Parathyroid adenoma (tissue), 2 donors: ENCODE measurements around the gene TMEM35A.
A peak's percentile ranks its signal among the peaks of the same experiment; 100 is the strongest.

ENCODE experiments used
- H2AFZ ChIP-seq: fragments of 300-600 bp; sonication (generic); one replicate; pipeline ENCODE4 v1.7.0; 2017; ENCODE audit warnings: antibody characterized with exemption, mild to moderate bottlenecking
- H3K27ac ChIP-seq: fragments of 300-600 bp; sonication (generic); one replicate; pipeline ENCODE4 v1.7.0; 2017
- H3K27me3 ChIP-seq: fragments of 300-600 bp; sonication (generic); one replicate; pipeline ENCODE4 v1.7.0; 2017; ENCODE audit warnings: low read length; ENCODE audit not compliant: control insufficient read depth, insufficient read depth
- H3K36me3 ChIP-seq: fragments of 300-600 bp; sonication (generic); one replicate; pipeline ENCODE4 v1.7.0; 2017; ENCODE audit warnings: low read length; ENCODE audit not compliant: control insufficient read depth, insufficient read depth
- H3K4me1 ChIP-seq: fragments of 300-600 bp; sonication (generic); one replicate; pipeline ENCODE4 v1.7.0; 2017; ENCODE audit warnings: control low read depth
- H3K4me2 ChIP-seq: fragments of 300-600 bp; sonication (generic); one replicate; pipeline ENCODE4 v1.7.0; 2017; ENCODE audit warnings: low read length
- H3K4me3 ChIP-seq: fragments of 300-600 bp; sonication (generic); one replicate; pipeline ENCODE4 v1.7.0; 2017; ENCODE audit warnings: low read depth, low read length
- H3K79me2 ChIP-seq: fragments of 300-600 bp; sonication (generic); one replicate; pipeline ENCODE4 v1.7.0; 2017; ENCODE audit warnings: control low read depth
- H3K9ac ChIP-seq: fragments of 300-600 bp; sonication (generic); one replicate; pipeline ENCODE4 v1.7.0; 2017; ENCODE audit warnings: mild to moderate bottlenecking
- H3K9me3 ChIP-seq: fragments of 300-600 bp; sonication (generic); one replicate; pipeline ENCODE4 v1.7.0; 2017; ENCODE audit warnings: low read length; ENCODE audit not compliant: control insufficient read depth
- CTCF ChIP-seq: fragments of 300-600 bp; sonication (generic); IDR thresholded peaks from one replicate; pipeline ENCODE4 v1.7.0; 2017; ENCODE audit warnings: antibody characterized with exemption, mild to moderate bottlenecking
- donor health status: primary hyperparathyroidism.

Gene TMEM35A

GRCh38 chrX:101079736-101080270, 1.1 kb downstream of the TMEM35A start:
- no peaks in the 10 kb centered on the region for H3K79me2 ChIP-seq
- H3K36me3 ChIP-seq: no peaks in the 10 kb centered on the region
- H3K4me2 ChIP-seq: peak overlapping the region; percentile 74
- H3K27me3 ChIP-seq: no peaks in the 10 kb centered on the region
- H3K9me3 ChIP-seq: no peaks in the 10 kb centered on the region
- peak overlapping the region; percentile 65 for H3K27ac ChIP-seq
- no peaks in the 10 kb centered on the region for H3K4me1 ChIP-seq
- no peak for TF ChIP-seq CTCF
- H2AFZ ChIP-seq: peak overlapping the region; percentile 56
- peak overlapping the region; percentile 57 for H3K4me3 ChIP-seq
- no peak overlapping the region for H3K9ac ChIP-seq

- Histone ChIP-seq H3K9me3 (no peaks in the 10 kb centered on the region), H3K9ac (no peak overlapping the region), H3K4me2 (peak overlapping the region; percentile 74), H3K79me2 (no peaks in the 10 kb centered on the region), H3K36me3 (no peaks in the 10 kb centered on the region), H2AFZ (peak overlapping the region; percentile 56), H3K27ac (peak overlapping the region; percentile 65), H3K4me3 (no peak overlapping the region), H3K27me3 (no peaks in the 10 kb centered on the region), H3K4me1 (no peaks in the 10 kb centered on the region)
- no peak for TF ChIP-seq CTCF
These were observed 1.8 kb downstream of the TMEM35A start for GRCh38 chrX:101080326-101081124.

DNA sequence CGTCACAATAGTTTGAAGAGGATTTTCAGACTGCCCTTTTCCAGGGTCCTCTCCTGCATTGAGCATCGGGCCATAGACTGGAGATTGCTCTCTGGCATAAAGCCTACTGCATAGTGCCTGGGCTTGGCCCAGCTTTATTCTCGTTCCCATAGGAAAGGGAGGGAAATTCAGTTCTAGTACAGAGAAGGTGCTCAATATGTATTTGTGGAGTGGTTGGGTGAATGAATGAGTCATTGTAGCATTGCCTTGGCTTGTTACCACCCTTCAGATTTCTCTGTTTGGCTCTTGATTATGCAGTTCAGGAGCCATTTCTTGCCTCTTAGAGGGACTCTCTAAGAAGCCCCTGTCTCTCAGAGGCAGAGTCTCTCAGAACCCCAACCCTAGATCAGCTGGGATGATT, 2.6 kb downstream of the TMEM35A start:
- Histone ChIP-seq H3K9me3 (no peaks in the 10 kb centered on the region), H3K27me3 (no peaks in the 10 kb centered on the region), H2AFZ (no peak overlapping the region), H3K79me2 (no peaks in the 10 kb centered on the region), H3K9ac (no peak overlapping the region), H3K4me1 (no peaks in the 10 kb centered on the region), H3K4me2 (no peak overlapping the region), H3K4me3 (no peak overlapping the region), H3K27ac (no peak overlapping the region), H3K36me3 (no peaks in the 10 kb centered on the region)
- TF ChIP-seq CTCF: no peak

DNA sequence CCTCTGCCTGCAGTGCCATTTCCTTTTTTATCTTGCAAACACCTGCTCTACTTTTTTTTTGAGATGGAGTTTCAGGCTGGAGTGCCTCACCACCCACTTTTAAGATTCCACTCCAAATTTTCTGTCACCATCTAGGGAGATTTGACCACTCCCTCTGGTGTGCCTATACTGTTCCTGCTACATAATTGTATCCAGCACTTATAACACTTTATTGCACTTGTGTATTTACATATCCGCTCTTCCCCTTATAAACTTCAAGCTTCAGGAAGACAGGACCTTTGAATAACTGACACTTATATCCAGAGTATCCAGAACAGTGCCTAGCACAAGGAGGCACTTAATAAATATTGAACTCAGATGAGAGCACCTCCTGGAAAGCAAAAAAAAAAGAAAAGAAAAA, 13.1 kb downstream of the TMEM35A start:
- H3K4me1 ChIP-seq: no peaks in the 10 kb centered on the region
- no peaks in the 10 kb centered on the region for H3K9me3 ChIP-seq
- H3K27me3 ChIP-seq: no peaks in the 10 kb centered on the region
- no peak overlapping the region for H2AFZ ChIP-seq
- H3K9ac ChIP-seq: no peak overlapping the region
- no peak overlapping the region for H3K27ac ChIP-seq
- H3K79me2 ChIP-seq: no peaks in the 10 kb centered on the region
- no peak overlapping the region for H3K4me2 ChIP-seq
- TF ChIP-seq CTCF: no peak
- no peak overlapping the region for H3K4me3 ChIP-seq
- H3K36me3 ChIP-seq: no peaks in the 10 kb centered on the region
